ENCODE measurements around the gene ZNF785.

ZNF785 gene

GRCh38 chr16:30557957-30558788 is 27.3 kb downstream of the ZNF785 start, which contains the start of gene ZNF764:
ZNF764 (minus strand) TSS chr16:30558374; CDS start chr16:30558182, 192 bp downstream.
- TF ChIP-seq PAX5 (IDR thresholded peaks at IDR 0.05; ENCODE audit: insufficient read depth, low read length, severe bottlenecking) (no peak), TAF1 (IDR thresholded peaks at IDR 0.05; ENCODE audit: low read depth, low read length) (0 out of 2 replicates have a peak, but pooled peaks have one; percentile 42), POLR2A (IDR thresholded peaks at IDR 0.05; ENCODE audit: low read depth, low read length) (peak; percentile 64; the same call in 1 of the 2 replicates)
- DNase-seq (ENCODE audit: insufficient read length, low spot score) (peak; percentile 92), FAIRE-seq (peak; percentile 93)

- no peak for FAIRE-seq
- DNase-seq (ENCODE audit: insufficient read length, low spot score): no peak
- TF ChIP-seq POU2F2 (IDR thresholded peaks at IDR 0.05; ENCODE audit: low read depth, low read length) (no peak), TAF1 (IDR thresholded peaks at IDR 0.05; ENCODE audit: low read depth, low read length) (no peak), POLR2AphosphoS5 (IDR thresholded peaks at IDR 0.05; ENCODE audit: low read depth, low read length) (no peak), SPI1 (IDR thresholded peaks at IDR 0.05; ENCODE audit: low read depth, low read length) (no peak), PAX5 (IDR thresholded peaks at IDR 0.05; ENCODE audit: insufficient read depth, low read length, severe bottlenecking) (no peak), POLR2A (IDR thresholded peaks at IDR 0.05; ENCODE audit: low read depth, low read length) (no peak)
Observed at GRCh38 chr16:30557707-30557956, 27.9 kb downstream of the ZNF785 start.

GRCh38 chr16:30556125-30556473 is 29.4 kb downstream of the ZNF785 start:
- DNase-seq (ENCODE audit: insufficient read length, low spot score) (no peak), FAIRE-seq (no peak)
- TF ChIP-seq SPI1 (IDR thresholded peaks at IDR 0.05; ENCODE audit: low read depth, low read length): no peak
- TF ChIP-seq TAF1 (IDR thresholded peaks at IDR 0.05; ENCODE audit: low read depth, low read length): no peak
- no peak for TF ChIP-seq POLR2A (IDR thresholded peaks at IDR 0.05; ENCODE audit: low read depth, low read length)
- no peak for TF ChIP-seq POU2F2 (IDR thresholded peaks at IDR 0.05; ENCODE audit: low read depth, low read length)
- no peak for TF ChIP-seq POLR2AphosphoS5 (IDR thresholded peaks at IDR 0.05; ENCODE audit: low read depth, low read length)
- TF ChIP-seq PAX5 (IDR thresholded peaks at IDR 0.05; ENCODE audit: insufficient read depth, low read length, severe bottlenecking): no peak

GRCh38 chr16:30555315-30556124 is 30.0 kb downstream of the ZNF785 start:
- TF ChIP-seq POLR2AphosphoS5 (IDR thresholded peaks at IDR 0.05; ENCODE audit: low read depth, low read length) (no peak), SPI1 (IDR thresholded peaks at IDR 0.05; ENCODE audit: low read depth, low read length) (no peak)
- no peak for FAIRE-seq

GRCh38 chr16:30554557-30555314 is 30.8 kb downstream of the ZNF785 start:
- TF ChIP-seq PAX5 (IDR thresholded peaks at IDR 0.05; ENCODE audit: insufficient read depth, low read length, severe bottlenecking): no peak
- TF ChIP-seq SPI1 (IDR thresholded peaks at IDR 0.05; ENCODE audit: low read depth, low read length): no peak
- TF ChIP-seq POLR2AphosphoS5 (IDR thresholded peaks at IDR 0.05; ENCODE audit: low read depth, low read length): no peak
- no peak for TF ChIP-seq POLR2A (IDR thresholded peaks at IDR 0.05; ENCODE audit: low read depth, low read length)
- no peak for TF ChIP-seq TAF1 (IDR thresholded peaks at IDR 0.05; ENCODE audit: low read depth, low read length)
- DNase-seq (ENCODE audit: insufficient read length, low spot score): no peak
- no peak for FAIRE-seq

More at GRCh38 chr16:30555315-30556124, 30.0 kb downstream of the ZNF785 start:
- no peak for DNase-seq (ENCODE audit: insufficient read length, low spot score)

- no peak for FAIRE-seq
- no peak for DNase-seq (ENCODE audit: insufficient read length, low spot score)
- TF ChIP-seq SPI1 (IDR thresholded peaks at IDR 0.05; ENCODE audit: low read depth, low read length) (peak; percentile 65; the same call in 1 of the 2 replicates), PAX5 (IDR thresholded peaks at IDR 0.05; ENCODE audit: insufficient read depth, low read length, severe bottlenecking) (no peak), POU2F2 (IDR thresholded peaks at IDR 0.05; ENCODE audit: low read depth, low read length) (no peak), POLR2A (IDR thresholded peaks at IDR 0.05; ENCODE audit: low read depth, low read length) (no peak), TAF1 (IDR thresholded peaks at IDR 0.05; ENCODE audit: low read depth, low read length) (no peak), POLR2AphosphoS5 (IDR thresholded peaks at IDR 0.05; ENCODE audit: low read depth, low read length) (no peak)
Observed at GRCh38 chr16:30553393-30553899, 32.1 kb downstream of the ZNF785 start.

- TF ChIP-seq TAF1 (IDR thresholded peaks at IDR 0.05; ENCODE audit: low read depth, low read length) (no peak), POLR2A (IDR thresholded peaks at IDR 0.05; ENCODE audit: low read depth, low read length) (0 out of 2 replicates have a peak, but pooled peaks have one; percentile 39)
- DNase-seq (ENCODE audit: insufficient read length, low spot score) (no peak), FAIRE-seq (no peak)
Observed at GRCh38 chr16:30552956-30553355, 32.5 kb downstream of the ZNF785 start.

GRCh38 chr16:30551781-30552180 is 33.7 kb downstream of the ZNF785 start:
- DNase-seq (ENCODE audit: insufficient read length, low spot score) (no peak), FAIRE-seq (no peak)
- TF ChIP-seq POLR2AphosphoS5 (IDR thresholded peaks at IDR 0.05; ENCODE audit: low read depth, low read length) (no peak), SPI1 (IDR thresholded peaks at IDR 0.05; ENCODE audit: low read depth, low read length) (no peak), TAF1 (IDR thresholded peaks at IDR 0.05; ENCODE audit: low read depth, low read length) (no peak), POLR2A (IDR thresholded peaks at IDR 0.05; ENCODE audit: low read depth, low read length) (no peak), PAX5 (IDR thresholded peaks at IDR 0.05; ENCODE audit: insufficient read depth, low read length, severe bottlenecking) (no peak), POU2F2 (IDR thresholded peaks at IDR 0.05; ENCODE audit: low read depth, low read length) (no peak)
